Embryonic facial prominence (tissue), 1 donor: ENCODE data around the gene SLC25A43.
"Not testable (repeated sequence)": the region's sequence is repeated elsewhere in the genome, so short reads cannot be mapped to it uniquely, and the experiment has no call there.

ENCODE experiments used
- DNase-seq: peaks from one replicate; pipeline ENCODE4 v3.0.0-alpha.2; 2016; ENCODE audit errors: extremely low spot score

SLC25A43 gene

DNA sequence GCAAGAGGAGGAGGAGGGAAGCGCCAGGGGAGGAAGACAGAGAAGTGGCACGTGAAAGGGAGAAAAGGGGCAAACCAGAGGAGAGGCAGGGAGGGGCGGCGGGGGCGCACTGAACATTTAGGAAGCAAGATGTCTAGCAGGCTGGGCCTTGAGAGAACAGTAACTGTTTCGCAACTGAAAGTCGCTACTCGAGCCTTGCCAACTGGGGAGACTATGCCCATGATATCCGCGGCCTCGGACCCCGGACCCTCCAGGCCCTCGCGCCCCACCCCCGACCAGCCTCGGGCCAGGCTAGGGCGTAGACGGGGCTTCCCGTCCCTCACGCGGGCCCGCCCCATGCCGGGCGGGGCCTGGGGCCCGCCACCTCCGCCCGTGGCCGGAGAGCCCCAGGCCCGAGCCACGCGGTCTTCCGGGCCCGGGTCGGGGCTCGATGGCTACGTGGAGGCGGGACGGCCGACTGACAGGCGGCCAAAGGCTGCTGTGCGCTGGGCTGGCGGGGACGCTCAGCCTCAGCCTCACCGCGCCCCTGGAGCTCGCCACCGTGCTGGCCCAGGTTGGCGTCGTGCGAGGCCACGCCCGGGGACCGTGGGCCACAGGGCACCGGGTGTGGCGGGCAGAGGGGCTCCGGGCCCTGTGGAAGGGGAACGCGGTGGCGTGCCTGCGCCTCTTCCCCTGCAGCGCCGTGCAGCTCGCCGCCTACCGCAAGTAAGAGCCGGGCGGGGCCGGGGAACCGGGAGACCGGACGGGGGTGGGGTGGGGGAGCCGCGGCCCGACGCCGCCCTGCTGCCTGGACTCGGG lies at the start of gene SLC25A43:
Gene SLC25A43, plus strand, starts transcription at position 363 of the 798 bp plus-strand sequence. Its CDS starts 68 bp downstream, at position 431.
- no peak for DNase-seq

DNA sequence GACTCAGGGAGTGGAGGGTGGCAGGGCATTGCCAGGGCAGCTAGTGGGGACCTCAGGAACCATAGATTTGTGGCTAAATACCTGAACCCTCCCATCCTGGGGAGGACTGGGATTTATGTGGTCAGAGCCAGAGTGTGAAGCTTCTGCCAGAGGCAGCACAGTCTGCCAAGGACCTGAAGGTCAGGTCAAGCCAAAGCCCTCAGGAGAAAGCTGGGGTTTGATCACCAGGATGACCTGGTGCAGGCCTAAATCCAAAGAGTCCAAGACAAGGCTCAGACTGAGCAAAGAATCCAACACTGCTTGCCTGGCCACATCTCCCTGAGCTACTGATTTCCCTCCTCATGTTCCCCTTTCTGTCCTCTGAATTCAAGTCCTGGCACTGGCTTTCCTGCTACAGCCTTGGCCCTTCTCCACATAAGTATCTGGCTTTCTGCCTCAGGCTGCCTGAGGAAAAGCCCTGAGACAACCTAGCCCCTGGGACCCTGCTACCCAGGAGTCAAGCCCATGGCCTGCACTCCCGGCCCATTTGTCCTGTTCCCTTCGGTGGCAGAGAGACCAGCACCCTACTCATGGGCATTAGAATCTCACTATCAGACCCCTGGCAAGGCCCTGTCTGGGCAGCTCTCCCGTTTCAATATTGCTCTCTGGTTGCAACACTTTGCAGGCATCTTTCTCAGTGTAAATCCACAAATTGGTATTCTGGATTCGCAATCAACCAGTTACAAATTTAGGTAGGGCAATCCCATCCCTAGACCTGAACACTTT lies 39.3 kb upstream of the SLC25A43 start:
- DNase-seq = no peak

DNA sequence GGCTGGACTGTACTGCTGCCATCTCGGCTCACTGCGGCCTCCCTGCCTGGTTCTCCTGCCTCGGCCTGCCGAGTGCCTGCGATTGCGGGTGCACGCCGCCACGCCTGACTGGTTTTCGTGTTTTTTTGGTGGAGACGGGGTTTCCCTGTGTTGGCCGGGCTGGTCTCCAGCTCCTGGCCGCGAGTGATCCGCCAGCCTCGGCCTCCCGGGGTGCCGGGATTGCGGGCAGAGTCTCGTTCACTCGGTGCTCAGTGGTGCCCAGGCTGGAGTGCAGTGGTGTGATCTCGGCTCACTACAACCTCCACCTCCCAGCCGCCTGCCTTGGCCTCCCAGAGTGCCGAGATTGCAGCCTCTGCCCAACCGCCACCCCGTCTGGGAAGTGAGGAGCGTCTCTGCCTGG lies 37.7 kb upstream of the SLC25A43 start:
- DNase-seq = not testable (repeated sequence)

DNA sequence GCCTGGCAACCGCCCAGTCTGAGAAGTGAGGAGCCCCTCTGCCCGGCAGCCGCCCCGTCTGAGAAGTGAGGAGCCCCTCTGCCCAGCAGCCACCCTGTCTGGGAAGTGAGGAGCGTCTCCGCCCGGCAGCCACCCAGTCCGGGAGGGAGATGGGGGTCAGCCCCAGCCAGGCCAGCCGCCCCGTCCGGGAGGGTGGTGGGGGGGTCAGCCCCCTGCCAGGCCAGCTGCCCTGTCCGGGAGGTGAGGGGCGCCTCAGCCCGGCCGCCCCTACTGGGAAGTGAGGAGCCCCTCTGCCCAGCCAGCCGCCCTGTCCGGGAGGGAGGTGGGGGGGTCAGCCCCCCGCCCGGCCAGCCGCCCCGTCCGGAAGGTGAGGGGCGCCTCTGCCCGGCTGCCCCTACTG lies 37.1 kb upstream of the SLC25A43 start:
- not testable (repeated sequence) for DNase-seq

DNA sequence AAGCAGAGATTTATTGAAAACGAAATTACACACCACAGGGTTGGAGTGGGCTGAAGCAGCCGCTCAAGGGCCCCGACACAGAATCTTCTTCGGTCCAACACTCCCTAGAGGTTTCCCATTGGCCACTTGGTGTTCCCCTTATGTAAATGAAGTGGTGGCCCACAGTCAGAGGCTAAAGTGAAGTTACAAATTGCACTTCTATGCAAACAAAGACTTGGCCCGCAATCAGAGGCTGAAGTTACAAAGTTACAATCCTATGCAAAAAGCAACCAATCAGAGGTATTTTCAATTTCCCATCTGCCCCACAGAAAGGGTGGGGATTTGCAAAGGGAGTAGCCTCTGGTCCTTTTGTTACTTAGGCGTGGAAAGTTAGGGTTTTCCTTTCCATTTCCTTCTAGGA lies 35.7 kb upstream of the SLC25A43 start:
- no peak for DNase-seq

DNA sequence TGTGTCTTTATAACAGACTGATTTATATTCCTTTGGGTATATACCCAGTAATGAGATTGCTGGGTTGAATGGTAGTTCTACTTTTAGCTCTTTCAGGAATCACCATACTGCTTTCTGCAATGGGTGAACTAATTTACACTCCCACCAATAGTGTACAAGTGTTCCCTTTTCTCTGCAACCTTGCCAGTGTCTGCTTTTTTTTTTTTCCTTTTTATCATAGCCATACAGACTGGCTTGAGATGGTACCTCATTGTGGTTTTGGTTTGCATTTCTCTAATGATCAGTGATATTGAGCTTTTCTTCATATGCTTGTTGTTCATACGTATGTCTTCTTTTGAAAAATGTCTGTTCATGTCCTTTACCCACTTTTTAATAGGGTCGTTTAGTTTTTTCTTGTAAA lies 27.3 kb upstream of the SLC25A43 start:
- not testable (repeated sequence) for DNase-seq

DNA sequence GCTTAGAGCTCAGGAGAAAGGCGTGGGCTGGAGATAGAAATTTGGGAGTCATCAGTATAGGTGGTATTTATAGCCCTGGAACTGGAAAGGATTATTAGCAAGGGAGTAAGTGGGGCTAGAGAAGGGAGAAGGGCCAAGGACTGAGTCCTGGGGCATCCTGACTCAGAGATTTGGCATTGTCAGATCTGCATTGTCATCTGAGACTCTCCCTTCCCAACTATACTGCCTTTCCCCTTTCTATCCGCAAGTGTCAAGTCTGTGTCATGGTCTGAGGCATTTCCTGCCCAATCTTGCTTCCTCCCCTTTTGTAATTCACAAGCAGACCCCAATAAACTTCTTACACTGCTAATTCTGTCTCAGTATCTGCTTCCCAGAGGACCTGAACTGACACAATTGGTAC lies 24.4 kb upstream of the SLC25A43 start:
- DNase-seq = no peak

DNA sequence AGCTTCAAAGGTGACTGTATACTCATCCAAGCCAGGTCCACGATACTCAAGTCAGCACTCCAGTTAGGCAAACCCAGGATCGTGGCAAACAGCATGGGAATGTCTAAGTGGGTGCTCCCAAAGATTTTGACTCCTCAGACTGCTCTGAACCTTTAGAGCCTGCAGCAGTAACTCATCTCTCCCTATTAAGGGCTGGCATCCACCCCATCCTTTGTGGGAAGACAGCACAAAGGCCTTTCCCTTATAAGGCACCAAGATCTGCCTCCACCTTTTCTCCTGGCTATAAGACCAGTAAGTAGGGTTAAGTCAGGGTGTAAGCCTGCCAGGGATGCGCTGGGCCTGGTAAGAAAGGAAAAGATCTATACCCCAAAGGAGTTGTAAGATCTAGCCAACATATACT lies 23.6 kb upstream of the SLC25A43 start:
- no peak for DNase-seq

DNA sequence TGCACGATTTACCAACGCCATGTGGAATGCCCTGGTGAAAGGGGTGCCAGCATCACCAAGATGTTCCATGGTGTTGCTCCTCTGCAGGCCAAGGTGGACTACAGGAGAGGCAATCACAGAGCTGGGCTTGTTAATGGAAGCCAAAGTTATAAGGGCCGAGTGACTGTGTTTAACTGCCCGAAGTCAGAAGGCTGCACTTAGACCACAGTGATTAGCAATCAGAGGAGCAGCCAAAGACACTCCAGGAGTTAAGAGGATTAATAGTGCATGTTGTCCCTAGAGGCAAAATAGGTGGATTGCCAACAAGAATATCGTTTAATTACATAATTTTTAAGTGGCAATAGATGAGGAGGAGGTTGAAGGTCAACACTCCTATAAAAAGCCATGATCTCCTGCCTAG lies 22.8 kb upstream of the SLC25A43 start:
- no peak for DNase-seq

DNA sequence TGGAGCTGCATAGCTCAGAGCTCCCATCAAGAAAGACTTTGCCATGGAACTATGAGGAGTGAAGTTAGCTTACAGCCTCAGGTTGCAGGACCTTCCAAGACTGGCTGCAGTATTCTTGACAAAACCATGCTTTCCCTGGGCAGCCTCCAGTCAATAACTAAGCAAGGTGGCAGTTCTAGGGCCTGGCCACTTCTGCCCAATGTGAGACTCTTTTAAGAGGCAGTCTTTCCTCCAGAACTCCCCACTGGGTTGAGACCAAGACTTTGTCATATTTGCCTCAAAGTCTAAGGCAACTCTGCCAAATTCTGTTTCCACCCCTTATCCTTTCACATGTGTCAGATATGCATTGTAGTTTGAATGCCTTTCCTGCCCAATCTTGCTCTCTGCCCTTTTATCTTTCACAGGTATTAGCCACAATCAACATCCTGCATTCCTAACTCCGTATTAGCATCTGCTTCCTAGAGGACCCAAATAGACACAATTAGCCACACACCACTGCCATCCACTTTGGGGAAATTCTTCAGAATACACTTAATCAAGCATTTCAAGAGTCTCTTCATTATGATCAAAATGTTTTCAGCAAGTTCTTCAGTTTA lies 17.7 kb upstream of the SLC25A43 start:
- DNase-seq = no peak

DNA sequence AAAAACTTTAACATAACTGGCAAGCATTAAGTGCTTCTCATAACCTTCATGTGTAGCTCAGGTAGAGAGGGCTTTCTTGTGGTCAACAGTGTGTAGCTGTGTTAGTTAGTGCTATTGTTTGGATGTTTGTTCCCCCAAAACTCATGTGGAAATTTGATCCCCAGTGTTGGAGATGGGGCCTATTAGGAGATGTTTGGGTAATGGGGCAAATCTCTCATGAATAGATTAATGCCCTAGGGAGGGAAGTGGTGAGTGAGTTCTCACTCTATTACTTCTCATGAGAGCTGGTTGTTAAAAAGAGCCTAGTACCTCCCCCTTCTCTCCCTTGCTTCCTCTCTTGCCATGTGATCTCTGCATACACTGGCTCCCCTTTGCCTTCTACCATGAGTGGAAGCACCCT lies 16.5 kb upstream of the SLC25A43 start:
- DNase-seq = no peak

DNA sequence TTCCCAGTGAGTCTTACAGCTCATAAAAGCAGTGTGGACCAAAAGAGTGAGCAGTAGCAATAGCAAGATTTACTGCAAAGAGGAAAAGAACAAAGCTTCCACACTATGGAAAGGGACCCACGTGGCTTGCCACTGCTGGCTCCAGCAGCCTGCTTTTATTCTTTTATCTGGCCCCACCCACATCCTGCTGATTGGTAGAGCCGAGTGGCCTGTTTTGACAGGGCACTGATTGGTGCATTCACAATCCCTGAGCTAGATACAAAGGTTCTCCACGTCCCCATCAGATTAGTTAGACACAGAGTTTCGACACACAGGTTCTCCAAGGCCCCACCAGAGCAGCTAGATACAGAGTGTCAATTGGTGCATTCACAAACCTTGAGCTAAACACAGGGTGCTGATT lies 12.5 kb upstream of the SLC25A43 start:
- DNase-seq = not testable (repeated sequence)

DNA sequence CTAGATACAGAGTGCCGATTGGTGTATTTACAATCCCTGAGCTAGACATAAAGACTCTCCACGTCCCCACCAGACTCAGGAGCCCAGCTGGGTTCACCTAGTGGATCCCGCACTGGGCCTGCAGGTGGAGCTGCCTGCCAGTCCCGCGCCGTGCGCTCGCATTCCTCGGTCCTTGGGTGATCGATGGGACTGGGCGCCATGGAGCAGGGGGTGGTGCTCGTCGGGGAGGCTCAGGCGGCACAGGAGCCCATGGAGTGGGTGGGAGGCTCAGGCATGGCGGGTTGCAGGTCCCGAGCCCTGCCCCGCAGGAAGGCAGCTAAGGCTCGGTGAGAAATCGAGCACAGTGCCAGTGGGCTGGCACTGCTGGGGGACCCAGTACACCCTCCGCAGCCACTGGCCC lies 11.7 kb upstream of the SLC25A43 start:
- DNase-seq = not testable (repeated sequence)

DNA sequence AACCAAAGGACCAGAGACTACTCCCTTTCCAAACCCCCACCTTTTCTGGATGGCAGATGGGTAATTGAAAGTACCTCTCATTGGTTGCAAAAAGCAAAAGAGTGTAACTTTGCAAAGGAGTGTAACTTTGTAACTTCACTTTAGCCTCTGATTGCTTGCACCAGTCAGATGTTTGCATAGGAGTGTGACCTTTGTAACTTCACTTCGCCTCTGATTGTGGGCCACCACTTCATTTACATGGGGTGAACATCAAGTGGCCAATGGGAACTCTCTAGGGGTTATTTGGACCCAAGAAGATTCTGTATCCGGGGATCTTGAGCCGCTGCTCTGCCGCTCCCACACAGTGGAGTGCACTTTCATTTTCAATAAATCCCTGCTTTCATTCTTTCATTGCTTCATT lies 9.9 kb upstream of the SLC25A43 start:
- DNase-seq = no peak

DNA sequence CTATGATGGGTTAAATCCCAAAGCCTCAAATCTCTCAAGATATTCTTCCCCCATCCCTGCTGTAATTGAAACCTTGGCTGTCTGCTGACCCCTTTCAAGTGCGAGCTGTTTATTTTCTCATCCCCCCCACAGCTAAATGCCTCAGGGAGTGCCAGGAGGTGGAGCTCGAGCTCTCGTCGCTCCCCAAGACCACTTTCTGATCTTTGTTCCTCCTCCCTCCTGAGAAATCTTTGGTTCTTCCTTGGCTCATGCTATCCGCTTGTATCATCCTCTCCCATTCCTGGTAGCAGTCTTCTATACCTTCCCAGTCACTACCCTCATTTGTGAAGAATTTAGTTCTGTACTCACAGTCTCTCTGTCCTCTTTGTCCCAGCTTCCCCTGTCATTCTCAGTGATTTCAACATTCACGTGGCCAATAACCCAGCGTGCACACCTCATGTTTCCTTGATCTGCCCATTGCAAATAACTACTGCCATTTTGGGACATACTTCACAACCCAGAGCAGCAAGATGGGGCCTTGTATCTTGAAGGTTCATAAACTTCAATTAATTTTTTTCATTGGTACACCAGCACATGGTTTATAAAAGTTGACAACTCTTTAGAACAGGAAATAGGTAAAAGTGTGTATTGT lies 9.2 kb upstream of the SLC25A43 start:
- DNase-seq = no peak

DNA sequence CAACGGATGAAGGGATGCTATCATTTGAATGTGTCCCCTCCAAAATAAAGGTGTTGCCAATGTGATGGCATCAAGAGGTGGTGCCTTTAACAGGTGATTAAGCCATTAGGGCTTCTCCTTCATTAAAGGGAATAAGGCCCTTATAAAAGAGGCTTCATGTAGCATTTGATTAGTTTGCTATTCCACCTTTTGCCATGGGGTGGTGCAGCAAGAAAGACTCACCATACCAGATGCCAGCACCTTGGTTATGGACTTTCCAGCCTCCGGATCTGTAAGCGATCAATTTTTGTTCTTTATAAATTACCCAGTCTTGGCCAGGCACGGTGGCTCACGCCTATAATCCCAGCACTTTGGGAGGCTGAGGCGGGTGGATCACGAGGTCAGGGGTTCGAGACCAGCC lies 7.9 kb upstream of the SLC25A43 start:
- DNase-seq = no peak

DNA sequence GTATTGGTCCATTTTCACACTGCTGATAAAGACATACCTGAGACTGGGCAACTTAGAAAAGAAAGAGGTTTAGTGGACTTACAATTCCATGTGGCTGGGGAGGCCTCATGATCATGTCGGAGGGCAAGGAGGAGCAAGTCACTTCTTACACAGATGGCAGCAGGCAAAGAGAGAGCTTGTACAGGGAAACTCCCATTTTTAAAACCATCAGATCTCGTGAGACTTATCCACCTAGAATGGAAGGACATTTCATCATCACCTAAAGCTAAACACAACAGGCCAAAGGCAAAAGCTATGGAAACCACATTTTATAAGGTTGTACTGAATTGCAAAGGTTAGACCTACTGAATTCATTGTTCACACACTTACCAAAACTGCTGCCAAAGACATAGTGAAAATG lies 6.0 kb upstream of the SLC25A43 start:
- no peak for DNase-seq

DNA sequence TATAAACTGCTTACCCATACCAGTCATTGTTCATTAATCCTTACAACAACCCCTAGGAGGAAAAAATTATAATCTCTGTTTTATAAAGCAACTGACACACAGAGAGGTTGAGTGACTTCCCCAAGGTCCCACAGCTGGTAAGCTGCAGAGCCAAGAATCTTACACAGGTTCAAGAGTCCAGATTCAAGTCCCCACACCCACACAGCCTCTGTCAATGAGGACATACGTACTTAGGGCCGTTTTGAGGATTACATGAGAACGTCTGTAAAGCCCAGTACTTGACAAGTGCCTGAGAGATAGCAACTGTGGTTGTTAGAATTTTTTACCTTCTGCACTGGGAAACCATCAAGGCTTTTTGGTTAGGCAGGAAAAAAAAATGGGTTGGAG lies 556 bp upstream of the SLC25A43 start:
- DNase-seq = no peak

DNA sequence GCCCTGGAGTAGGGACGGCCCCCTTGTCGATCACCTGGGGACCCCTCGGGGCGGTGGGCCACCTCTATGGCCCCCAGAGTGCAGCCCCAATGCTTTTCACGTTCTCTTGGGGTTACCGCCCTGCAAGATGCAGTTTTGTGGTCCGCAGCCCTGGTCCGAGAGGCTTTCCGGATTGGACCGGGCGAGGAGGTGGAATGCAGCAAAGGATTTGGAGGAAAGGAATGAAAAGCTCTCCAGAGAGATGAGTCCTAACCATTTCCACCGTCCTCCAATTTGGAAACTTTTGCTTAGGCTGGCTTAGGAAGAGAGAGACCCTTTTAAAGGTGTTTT lies 601 bp downstream of the SLC25A43 start:
- no peak for DNase-seq

DNA sequence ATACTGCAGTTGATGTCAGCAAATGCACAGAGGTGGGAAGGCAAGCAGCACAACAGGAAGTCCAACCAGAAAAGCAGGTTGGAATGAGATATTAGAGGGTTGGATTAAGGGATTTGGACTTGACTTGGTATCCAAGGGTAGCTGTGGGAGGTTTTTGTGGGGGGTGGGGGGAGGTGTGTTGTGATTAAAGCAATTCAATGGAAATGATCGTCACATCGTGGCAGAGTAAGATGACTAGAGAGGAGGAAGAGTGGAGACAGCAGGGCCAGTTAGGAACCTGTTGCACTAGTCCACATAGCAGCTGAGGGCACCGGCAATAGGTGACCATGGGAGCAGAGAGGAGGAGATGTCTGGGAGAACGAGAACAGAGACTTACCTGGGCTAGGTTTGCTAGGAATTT lies 2.4 kb downstream of the SLC25A43 start:
- no peak for DNase-seq

DNA sequence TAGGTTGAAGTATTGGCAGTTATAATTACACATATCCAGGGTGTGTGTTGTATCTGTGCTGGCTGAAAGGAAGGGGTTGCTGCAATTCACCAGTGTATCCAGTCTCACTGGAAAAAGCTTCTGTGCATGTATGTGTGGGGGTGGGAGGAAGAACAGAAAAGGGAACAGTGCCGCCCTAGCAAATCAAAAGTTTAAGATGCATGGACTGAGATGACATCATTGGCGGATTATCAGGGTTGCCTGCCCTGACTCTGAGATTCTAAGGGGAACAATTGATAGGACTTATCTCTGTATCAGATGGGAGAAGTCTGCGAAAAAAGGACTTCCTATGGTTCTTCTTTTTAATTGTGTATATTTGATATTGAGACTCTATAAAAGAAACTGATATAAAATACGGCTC lies 3.5 kb downstream of the SLC25A43 start:
- DNase-seq = no peak

DNA sequence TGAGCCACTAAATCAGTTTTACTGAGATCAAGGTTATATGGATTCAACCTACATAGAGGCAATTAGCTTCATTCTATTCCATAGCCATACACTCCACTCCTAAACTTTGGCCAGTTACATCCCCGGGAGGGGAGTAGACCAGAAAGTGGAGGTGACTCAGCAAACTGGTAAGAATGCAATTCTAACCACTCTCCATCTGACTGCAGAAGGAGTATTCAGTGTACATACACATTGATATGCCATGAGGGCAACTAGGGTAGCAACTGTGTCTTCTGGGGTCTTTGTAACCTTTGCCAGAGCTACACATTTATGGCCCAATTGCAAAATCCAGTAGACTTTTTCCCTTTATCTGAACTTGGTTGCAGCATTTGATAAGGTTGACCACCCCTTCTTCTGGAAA lies 7.6 kb downstream of the SLC25A43 start:
- DNase-seq = no peak

DNA sequence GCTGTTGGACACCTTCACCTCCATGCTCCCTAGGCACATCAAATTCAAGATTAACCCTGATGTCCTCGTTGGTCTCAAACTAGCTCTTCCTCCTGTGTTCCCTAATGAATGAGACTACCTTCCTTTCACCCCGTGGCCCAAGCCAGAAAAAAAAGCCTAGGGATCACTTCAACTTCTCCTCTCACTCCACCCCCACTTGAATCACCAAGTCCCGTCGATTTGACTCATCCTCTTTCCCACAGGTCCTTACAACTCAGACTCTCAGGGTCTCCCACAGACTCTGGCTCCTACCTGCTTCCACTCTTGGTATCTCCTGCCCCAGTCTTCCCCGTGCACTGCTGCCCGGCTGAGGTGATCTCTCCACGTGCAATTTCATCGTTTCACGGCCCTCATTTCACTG lies 8.5 kb downstream of the SLC25A43 start:
- DNase-seq = no peak
